ENCODE results near the gene DENND1A.

DNA sequence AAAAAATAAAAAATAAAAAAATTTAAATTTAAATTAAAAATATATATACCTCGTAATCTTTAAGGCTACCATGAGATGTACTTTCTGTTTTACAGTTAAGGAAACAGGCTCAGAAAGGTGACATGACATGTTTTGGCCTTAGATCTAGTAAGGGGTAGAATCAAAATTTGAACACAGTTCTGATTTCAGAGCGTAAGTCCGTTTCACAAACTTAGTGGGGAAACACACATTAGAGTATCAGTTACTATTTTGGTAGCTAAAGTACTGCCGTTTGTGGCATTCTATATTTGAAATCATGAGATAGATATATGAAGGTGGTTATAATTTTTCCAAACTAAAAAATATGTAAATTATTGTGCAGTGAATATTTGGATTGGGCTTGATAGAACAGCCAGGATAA lies 186.2 kb downstream of the DENND1A start:
- TF ChIP-seq, protein P1, sequence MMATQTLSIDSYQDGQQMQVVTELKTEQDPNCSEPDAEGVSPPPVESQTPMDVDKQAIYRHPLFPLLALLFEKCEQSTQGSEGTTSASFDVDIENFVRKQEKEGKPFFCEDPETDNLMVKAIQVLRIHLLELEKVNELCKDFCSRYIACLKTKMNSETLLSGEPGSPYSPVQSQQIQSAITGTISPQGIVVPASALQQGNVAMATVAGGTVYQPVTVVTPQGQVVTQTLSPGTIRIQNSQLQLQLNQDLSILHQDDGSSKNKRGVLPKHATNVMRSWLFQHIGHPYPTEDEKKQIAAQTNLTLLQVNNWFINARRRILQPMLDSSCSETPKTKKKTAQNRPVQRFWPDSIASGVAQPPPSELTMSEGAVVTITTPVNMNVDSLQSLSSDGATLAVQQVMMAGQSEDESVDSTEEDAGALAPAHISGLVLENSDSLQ (IDR thresholded peaks at IDR 0.05) = no peak
- TF ChIP-seq FOXM1 (IDR thresholded peaks at IDR 0.05; ENCODE audit: borderline replicate concordance) (no peak), ZNF384 (IDR thresholded peaks at IDR 0.05) (no peak), ARNT (IDR thresholded peaks at IDR 0.05) (no peak), ELF4 (IDR thresholded peaks at IDR 0.05) (no peak), BHLHE40 (IDR thresholded peaks at IDR 0.05; ENCODE audit: borderline replicate concordance) (no peak), FOXK2 (IDR thresholded peaks at IDR 0.05) (no peak), SP1 (IDR thresholded peaks at IDR 0.05) (no peak), L3MBTL2 (conservative IDR thresholded peaks at IDR 0.05) (no peak), CTBP1 (IDR thresholded peaks at IDR 0.05; ENCODE audit: borderline replicate concordance) (no peak), LEF1 (IDR thresholded peaks at IDR 0.05; ENCODE audit: borderline replicate concordance) (no peak), FOXA1 (IDR thresholded peaks at IDR 0.05) (no peak), SUZ12 (IDR thresholded peaks at IDR 0.05) (no peak)

Data from HEK293T (cell line).